ES-I3 (cell line): Measurements from ENCODE around the gene TRIM73.
"Not testable (repeated sequence)": the region's sequence is repeated elsewhere in the genome, so short reads cannot be mapped to it uniquely, and the experiment has no call there.

Experiments used
- H3K36me3 ChIP-seq: 2 replicates; pipeline ENCODE4 v1.6.1; 2013; ENCODE audit warnings: mild to moderate bottlenecking, low read length, control low read depth, moderate library complexity; ENCODE audit not compliant: insufficient read depth
- H3K4me1 ChIP-seq: 2 replicates; pipeline ENCODE4 v1.6.1; 2013; ENCODE audit warnings: mild to moderate bottlenecking, control low read depth, low read length; ENCODE audit not compliant: insufficient read depth
- H3K9ac ChIP-seq: 2 replicates; pipeline ENCODE4 v1.6.1; 2013; ENCODE audit warnings: low read depth, mild to moderate bottlenecking, low read length, moderate library complexity
- H3K9me3 ChIP-seq: 2 replicates; pipeline ENCODE4 v1.6.1; 2013; ENCODE audit warnings: mild to moderate bottlenecking, low read length, moderate library complexity; ENCODE audit not compliant: control insufficient read depth, insufficient read depth

The TRIM73 gene

DNA sequence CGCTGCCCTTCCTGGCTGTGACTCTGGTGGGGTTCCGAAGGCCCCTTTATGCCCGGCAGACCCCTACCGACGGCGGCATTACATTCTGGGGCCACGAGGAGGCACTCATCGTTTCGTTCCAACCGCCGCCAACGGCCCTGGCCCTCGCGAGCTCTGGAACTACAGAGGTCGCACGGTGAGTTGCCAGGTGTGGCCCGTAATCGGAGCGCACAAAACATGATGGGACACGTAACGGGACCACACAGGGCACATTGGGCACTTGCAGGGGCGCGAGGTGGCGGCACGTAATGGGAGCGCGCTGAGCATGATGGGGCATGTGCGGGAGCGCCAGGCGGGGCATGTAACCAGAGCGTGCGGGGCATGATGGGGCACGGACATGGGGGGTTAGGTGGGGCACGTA lies at the start of gene TRIM73:
Gene TRIM73 (plus strand): TSS at position 301 of the 400 bp plus-strand sequence. CDS start 3,305 bp downstream, outside the sequence.
- not testable (repeated sequence) for H3K36me3 ChIP-seq, H3K4me1 ChIP-seq, H3K9ac ChIP-seq, H3K9me3 ChIP-seq

DNA sequence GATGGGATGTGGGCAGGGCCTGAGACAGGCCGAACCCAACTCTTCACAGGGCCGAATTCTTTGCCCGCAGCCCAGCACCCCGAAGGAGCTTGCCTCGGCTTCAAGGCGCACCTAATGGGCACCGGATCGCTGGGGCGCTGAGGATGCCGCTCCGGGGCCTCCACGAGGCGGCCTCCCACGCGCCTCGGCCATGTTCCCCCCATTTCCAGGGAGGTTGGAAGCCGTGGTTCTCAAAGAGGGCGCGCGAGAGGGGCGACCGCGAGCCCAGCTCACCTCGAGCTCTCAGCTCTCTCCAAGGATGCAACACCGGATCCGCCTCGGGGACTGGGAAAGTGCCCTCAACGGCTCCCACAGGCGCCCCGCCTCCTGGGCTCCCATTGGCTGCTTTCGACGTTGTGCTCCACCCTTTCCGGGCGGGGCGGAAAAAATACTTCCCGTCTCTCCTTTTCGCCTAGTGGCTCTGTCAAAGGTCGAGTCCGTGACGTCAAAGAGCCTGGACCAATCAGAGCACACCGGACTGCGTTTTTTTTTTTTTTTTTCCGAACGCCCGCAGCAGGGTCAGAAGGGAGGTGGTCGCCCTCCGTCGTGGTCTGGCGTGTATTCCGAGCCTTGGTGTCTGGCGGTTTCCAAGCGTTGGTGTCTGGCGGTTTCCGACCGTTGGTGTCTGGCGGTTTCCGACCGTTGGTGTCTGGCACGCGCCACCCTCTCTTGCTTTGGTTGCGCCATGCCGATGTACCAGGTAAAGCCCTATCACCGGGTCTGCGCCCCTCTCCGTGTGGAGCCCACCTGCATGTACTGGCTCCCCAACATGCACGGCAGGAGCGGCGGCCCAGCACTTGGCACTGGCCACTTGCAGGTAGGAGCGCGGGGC lies 36.5 kb upstream of the TRIM73 start:
- not testable (repeated sequence) for H3K9ac ChIP-seq, H3K36me3 ChIP-seq, H3K4me1 ChIP-seq, H3K9me3 ChIP-seq

DNA sequence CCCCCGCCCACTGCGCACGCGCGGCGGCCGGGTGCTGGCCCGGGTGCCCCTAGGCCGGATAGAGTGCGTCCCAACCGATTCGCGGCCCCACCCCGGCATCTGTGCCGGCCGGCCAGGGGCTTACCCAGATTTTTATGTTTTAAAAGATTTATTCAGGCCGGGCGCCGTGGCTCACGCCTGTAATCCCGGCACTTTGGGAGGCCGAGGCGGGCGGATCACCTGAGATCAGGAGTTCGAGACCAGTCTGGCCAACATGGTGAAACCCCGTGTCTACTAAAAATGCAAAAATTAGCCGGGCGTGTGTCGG lies 35.9 kb upstream of the TRIM73 start:
- not testable (repeated sequence) for H3K9me3 ChIP-seq, H3K9ac ChIP-seq, H3K4me1 ChIP-seq, H3K36me3 ChIP-seq

DNA sequence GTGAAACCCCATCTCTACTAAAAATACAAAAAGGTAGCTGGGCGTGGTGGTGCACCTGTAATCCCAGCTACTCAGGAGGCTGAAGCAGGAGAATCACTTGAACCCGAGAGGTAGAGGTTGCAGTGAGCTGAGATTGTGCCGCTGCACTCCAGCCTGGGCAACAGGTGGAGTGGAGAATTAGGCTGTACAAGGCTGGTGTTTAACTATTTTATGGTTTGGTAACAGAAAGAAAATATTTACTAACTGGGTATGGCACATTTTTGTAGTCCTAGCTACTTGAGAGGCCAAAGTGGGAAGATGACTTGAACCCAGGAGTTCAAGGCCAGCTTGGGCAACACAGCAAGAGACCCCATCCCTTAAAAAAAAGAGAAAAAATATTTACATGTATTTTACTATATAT lies 31.4 kb upstream of the TRIM73 start:
- H3K4me1 ChIP-seq, H3K9me3 ChIP-seq, H3K9ac ChIP-seq, H3K36me3 ChIP-seq: not testable (repeated sequence)

DNA sequence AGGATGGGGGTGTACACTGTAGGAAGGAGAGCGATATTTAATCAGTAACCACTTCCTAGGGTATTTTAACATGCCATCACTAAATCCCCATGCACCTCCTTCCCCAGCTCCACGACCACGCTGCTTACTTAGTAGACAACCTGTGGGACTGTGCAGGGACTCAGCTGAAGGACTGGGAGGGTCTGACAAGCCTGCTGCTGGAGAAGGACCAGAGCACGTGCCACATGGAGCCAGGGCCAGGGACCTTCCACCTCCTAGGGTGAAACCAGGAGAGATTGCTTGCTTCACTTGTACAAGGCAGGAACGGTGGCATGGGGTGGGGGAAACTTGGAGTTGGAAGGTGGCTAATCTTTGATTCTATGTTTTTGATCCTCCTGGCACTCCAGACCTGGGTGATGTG lies 28.8 kb upstream of the TRIM73 start:
- not testable (repeated sequence) for H3K36me3 ChIP-seq, H3K9ac ChIP-seq, H3K4me1 ChIP-seq, H3K9me3 ChIP-seq

DNA sequence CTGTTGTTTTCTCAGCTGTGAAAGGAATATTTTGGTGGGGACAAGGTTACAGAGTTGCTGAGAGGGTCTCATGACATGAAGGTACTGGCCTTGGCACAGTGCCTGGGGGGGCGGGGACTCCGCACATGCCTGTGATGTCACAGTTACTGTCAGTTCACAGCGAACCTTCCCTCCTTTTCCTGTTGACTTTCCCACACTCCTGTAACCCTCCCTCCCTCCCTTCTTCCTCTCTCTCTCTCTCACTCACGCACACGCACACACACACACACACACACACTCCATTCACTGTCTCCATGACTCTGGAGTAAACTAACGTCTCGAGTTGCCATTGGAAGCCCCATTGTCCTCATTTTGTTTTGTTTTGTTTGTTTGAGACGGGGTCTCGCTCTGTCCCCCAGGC lies 28.1 kb upstream of the TRIM73 start:
- H3K9me3 ChIP-seq, result not testable (repeated sequence)

DNA sequence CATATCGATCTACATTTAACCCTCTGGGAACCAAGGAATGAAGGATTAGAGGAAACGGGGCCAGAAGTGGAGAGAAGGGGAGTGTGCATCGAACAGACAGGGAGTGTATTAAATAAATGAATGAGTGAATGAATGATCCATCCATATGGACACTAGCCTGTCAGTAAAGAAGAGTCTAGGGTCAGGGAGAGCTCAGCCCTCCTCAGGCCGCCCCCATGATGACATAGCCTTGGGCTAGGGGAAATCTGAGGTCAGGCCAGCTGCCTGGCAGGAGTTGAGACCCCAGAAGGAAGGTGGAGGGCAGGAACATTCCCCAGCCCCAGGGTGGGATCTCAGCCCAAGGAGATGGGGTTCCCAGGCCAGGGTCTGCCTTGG lies 21.3 kb upstream of the TRIM73 start:
- H3K9ac ChIP-seq, H3K4me1 ChIP-seq, H3K36me3 ChIP-seq, H3K9me3 ChIP-seq: not testable (repeated sequence)

More for the DNA sequence above, 28.1 kb upstream of the TRIM73 start:
- not testable (repeated sequence) for H3K4me1 ChIP-seq, H3K9ac ChIP-seq, H3K36me3 ChIP-seq

DNA sequence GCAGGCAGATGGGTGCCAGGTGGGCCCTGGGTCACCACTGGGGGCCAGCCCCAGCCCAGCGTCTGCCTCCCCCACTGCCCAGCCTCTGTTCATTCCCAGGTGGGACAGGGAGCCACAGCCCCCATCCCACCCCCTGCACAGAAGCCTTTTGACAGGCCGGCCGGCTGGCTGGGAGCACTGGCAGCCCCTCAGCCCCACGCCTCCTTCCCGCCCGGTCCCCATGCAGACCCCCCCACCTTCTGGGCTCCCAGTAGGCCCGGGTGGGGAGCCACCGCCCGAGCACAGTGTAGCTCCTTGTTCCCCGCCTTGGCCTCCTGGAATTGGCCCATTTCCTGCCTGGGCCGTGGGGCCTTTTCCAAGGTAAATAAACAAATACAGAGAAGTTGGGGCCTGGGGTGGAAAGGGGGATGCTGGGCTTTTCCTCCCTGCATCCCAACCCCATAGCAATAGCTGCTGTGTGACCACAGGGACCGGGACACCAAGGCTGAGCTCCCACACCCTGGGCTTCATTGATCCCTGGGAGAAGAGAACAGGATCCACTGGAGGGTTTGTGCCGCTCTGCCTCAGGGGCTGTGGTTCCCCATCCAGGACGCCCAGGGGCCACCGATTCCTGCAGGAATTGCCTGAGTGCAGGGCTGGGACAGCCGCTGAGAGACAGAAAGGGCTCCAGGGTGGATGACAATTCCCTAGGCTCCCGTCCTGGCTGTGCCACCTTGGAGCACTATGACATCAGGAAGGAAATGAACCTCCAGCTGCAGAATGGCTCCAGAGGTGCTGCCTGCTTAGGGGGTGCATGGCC lies 20.7 kb upstream of the TRIM73 start:
- not testable (repeated sequence) for H3K4me1 ChIP-seq, H3K9me3 ChIP-seq, H3K9ac ChIP-seq, H3K36me3 ChIP-seq

DNA sequence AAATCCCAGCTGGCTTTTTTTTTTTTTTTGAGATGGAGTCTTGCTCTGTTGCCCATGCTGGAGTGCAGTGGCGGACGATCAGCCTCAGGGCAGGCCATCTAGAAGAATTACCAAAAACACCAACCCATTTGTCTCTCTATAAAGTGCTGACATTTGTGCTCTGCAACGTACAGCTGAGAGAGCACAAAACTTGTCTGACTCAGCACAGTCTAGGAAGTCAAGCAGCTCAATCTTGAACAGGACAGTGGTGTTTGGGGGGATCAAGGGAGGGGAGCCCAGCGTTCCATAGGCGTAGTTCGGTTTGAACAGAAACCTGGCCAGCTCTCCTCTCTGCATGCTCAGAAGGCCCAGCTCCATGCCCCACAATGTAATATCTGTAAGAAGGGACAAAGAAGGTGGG lies 2.2 kb upstream of the TRIM73 start:
- H3K9ac ChIP-seq, H3K36me3 ChIP-seq, H3K4me1 ChIP-seq, H3K9me3 ChIP-seq: not testable (repeated sequence)

DNA sequence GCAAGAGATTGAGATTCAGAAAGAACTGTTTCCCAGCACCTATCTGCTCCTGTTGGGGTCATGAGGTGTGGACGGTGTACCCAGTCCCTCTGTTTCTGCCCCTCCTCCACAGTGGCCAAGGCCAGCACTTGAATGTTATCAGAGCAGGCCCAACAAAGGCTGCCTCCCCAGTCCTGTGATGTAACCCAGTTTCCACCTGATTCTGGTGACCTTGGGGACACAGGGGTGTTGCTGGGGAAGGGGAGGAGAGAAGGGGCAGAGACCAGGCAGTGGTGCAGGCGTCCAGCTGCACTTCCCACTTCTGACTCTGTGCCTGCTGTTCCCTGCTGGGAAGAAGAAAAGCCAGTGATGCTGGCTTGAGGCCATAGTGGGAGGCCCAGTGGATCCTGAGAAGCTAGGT lies 2.4 kb downstream of the TRIM73 start:
- not testable (repeated sequence) for H3K4me1 ChIP-seq, H3K9ac ChIP-seq, H3K36me3 ChIP-seq, H3K9me3 ChIP-seq

DNA sequence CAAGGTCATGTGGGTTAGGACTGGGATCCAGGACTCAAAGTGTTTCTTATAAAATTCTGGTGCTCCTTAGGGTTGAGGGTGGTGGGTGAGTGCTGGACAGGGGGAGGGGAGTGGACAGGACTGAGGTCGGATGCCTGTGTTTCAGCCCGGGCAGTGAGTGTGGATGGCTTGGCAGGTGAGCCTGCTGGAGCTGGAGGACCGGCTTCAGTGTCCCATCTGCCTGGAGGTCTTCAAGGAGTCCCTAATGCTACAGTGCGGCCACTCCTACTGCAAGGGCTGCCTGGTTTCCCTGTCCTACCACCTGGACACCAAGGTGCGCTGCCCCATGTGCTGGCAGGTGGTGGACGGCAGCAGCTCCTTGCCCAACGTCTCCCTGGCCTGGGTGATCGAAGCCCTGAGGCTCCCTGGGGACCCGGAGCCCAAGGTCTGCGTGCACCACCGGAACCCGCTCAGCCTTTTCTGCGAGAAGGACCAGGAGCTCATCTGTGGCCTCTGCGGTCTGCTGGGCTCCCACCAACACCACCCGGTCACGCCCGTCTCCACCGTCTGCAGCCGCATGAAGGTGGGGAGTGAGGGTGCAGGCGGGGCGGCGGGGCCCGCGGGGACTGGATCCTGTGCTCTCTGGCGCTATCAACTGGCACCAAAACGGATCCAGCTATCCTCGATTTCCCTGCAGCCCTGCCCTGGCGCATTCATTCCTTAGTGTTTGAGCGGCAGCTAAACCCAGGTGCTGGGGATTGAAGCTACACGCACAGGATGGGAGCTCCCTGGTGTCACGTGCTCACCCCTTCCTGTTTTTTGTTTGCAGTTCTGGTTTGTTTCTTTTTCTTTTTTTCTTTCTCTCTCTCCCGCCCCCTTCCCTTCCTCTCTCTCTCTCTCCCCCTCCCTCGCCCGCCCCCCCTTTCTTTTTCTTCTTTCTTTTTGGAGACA lies 3.6 kb downstream of the TRIM73 start:
- H3K4me1 ChIP-seq, H3K9me3 ChIP-seq, H3K36me3 ChIP-seq, H3K9ac ChIP-seq: not testable (repeated sequence)

DNA sequence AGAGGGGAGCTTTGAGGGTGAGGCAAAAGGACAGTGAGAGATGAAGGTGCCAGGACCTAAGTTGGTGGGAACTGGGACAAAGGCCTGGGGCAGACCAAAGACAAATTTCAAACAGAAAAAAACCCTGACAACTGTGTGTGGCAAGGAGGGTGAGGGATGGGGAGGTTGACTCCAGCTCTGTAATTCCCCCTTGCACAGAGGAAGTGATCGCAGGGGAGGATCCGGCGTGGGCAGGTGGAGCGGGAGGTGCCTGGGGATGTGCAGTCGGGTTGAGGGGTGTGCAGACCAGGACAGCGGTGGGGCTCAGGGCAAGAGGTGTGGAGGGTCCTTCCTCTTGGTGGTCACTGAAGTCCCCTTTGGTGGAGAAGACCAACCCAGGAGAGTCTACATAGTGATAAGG lies 5.1 kb downstream of the TRIM73 start:
- H3K36me3 ChIP-seq, H3K4me1 ChIP-seq, H3K9ac ChIP-seq, H3K9me3 ChIP-seq: not testable (repeated sequence)

DNA sequence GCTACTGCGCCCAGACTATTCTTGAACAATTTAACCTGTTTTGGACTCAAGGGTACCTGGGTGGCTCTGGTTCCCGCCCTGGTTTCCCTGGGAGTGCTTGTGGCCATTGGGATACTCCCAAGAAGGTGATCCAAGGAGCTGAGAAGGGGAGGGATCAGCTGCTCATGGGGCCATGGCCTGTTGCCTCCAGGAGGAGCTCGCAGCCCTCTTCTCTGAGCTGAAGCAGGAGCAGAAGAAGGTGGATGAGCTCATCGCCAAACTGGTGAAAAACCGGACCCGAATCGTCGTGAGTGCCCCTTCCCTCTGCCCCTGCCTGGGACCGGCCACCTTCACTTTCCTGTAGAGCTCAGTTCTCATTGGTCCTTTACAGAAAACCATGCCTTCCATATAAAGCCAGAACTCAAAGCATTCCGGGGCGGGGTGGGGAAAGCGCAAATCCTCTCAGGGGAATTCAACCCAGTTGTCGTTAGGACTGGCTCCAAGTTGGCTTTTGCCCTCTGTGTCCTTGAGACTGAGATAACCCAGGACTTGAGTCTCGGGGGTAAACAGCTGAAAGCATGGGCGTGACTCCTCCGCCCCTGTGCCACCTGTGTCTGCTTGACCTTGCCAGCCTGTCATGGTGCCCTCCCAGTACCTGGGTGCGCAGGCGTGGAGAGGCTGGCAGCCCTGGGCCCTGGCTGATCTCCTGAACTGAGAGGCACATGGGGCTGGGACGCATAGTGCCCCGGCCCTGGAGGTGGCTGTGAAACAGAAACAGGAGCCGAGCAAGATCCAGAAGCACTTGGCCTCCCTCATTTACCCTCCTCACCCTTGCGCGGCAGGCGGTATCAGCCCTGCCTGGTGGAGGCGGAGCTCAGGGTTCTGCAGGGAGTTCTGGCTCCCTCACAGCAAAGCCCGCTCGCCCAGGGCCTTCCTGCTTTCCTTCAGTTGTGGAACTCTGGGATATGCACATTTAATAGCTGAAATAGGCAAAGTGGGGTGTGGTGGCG lies 8.3 kb downstream of the TRIM73 start:
- H3K36me3 ChIP-seq, H3K9ac ChIP-seq, H3K4me1 ChIP-seq, H3K9me3 ChIP-seq: not testable (repeated sequence)

DNA sequence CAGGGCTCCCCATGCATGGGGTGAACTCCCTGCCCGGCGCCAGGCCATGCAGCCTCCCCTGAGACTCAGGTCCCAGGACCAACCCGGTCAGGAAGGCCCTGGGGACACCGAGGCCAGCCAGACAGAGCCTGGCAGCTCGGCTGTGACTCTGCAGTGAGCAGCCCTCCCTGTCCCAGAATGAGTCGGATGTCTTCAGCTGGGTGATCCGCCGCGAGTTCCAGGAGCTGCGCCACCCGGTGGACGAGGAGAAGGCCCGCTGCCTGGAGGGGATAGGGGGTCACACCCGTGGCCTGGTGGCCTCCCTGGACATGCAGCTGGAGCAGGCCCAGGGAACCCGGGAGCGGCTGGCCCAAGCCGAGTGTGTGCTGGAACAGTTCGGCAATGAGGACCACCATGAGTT lies 9.2 kb downstream of the TRIM73 start:
- H3K36me3 ChIP-seq, H3K9me3 ChIP-seq, H3K9ac ChIP-seq, H3K4me1 ChIP-seq: not testable (repeated sequence)
